Kidney glomerular epithelial cell (primary cell): ENCODE measurements around the gene EXD3.
"Not testable (repeated sequence)": the region's sequence is repeated elsewhere in the genome, so short reads cannot be mapped to it uniquely, and the experiment has no call there.

Experiments used
- DNase-seq: peaks from one replicate; lab custom pipeline; 2025; lab: John Stamatoyannopoulos, UW

Gene EXD3, protein sequence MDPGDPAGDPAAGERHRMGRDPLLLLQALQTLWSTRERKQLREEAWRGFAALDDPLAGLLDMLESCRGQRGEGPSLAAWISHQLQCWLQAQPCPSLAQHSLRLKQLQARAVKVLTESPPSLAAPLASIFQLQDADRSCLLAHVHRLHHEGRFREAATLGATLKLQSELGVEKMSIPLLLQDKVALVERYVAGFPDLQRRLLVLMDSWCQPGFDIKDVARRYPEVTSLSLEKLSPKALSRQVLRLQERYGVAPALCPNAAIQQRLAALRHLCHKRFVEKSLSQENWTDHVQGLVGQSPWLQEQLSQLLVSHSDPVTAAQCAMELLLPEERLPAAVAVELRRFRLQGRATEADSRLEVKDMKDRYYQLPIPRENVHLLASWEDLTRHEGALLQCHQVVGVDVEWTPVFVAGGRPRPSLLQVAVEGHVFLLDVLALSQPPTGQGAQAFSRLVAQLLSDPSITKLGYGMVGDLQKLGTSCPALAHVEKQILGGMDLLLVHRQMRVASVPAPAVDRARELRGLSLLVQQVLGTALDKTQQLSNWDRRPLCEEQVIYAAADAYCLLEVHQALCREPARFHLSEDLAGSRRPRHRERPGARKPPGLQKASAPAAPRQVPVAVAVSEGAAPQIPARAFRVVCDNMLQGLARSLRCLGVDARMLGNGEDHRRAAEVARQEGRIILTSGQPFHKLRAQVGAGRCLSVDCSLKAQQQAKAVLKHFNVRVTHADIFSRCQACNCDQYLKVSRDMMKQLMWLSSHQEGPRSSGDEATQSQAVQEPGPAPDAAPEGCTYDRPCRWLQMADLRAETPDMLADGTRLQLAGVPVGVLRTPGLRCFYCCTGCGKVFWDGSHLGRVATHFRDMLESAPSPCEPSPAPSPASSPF

GRCh38 chr9:137422604-137423513, at the start of gene EXD3, which contains the start of gene NOXA1:
TSS of gene EXD3 (minus strand) at chr9:137423162. CDS start at chr9:137395357, 27,805 bp downstream.
TSS of gene NOXA1 (plus strand) at chr9:137423393. CDS start at chr9:137423530, 137 bp downstream.
- peak; percentile 69 for DNase-seq

- DNase-seq, result no peak
Observed at GRCh38 chr9:137470785-137471184, 47.8 kb upstream of the EXD3 start.

- DNase-seq, result no peak
Observed at GRCh38 chr9:137467896-137468295, 44.9 kb upstream of the EXD3 start.

DNA sequence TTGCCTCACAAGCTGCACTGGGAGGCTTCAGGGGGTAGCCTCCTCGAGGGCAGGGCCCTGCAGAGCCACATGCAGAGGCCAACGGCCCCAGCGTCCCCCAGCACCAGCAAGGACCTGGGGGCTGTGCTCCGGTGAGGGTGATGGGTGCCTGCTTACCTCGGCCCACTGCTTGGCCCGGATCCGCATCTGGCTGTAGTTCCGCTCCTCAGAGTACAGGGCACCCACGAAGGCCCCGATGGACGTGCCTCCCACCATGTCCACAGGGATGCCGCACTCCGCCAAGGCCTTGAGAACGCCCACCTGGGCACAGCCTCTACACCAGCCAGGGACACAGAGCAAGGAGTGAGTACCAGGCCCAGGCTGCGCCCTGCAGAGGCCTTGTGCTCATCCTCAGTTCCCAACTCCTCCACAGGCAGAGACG, 44.2 kb upstream of the EXD3 start:
- no peak for DNase-seq

- DNase-seq, result not testable (repeated sequence)
Observed at GRCh38 chr9:137466389-137467085, 43.6 kb upstream of the EXD3 start.

DNA sequence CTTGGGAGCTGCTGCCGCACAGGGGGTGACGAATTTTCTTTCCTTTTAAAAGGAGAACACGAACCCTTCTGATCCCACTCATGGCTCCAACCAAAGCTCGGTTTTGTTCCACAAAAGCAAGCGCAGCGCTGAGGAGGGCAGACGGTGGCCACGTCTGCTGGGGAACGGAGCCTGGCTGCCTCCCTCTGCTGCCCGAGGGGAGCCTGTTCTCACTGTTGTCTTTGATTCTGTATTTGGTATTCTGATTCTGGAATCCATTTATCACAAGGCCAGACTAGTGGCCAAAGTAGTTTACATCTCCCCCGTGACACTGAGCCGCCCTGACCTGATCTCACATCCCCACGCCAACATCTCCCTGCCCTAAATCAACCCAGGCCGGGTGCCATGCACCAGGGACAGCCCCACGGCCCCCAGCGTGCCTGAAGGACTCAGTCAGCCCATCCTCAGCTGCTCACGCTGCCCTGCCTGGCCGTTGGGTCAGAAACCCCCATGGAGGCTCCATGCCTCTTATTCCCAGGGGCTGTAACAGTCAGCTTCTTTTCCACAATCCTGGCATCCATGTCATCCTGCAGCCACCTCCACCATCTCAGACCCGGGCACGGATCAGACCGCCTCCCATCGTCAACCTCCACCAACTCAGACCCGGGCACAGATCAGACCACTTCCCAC, 42.9 kb upstream of the EXD3 start:
- no peak for DNase-seq

GRCh38 chr9:137465000-137465719, 42.2 kb upstream of the EXD3 start:
- no peak for DNase-seq

DNA sequence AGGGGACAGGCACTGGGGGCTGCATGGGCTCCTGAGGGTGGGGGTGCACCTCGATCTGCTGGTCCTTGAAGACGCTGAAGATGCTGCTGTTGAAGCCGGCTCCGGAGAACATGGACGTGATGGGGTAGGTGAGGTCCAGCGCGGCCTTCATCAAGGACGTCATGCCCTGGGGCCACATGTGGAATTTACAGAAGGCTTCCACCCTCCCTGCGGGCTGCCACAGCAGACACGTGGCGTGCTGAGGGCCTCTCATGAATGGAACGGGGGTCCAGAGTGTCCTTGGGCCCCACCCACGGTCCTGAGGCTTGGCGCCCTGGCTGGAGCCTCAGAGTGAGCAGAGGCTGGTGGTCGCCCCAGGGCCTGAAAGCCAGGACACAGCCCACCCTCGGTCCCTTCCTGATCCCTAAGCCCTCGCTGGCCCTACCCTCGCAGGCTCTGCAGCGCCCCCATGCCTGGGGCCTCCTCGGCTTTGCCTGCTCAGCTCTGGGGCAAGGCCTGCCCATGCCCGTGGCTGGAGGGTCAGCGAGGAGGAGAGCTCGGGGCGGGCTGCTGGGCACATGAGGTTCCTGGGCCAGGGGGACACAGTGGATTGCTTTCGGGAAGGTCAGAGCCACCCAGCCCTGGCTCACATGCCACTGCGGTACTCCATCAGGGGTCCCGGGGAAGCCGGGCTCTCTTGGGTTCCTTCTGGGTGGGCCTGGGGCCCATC, 41.5 kb upstream of the EXD3 start:
- no peak for DNase-seq

DNA sequence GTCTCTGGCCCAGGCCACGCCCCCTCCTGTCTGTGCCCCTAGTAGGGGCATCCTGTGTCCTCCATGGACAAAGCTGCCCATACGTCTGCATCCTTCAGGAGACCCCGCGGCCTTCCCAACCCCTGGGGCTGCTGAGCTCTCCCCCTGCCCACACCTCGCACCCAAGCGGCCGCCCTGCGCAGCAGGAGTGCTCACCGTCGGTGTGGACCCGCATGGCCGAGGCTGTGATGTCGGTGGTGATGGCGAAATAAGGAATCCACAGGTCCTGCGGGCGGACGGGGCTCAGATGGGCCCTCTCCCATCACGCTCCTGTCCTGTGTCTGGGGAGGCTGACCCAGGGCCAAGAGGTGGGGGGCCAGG, 40.9 kb upstream of the EXD3 start:
- no peak for DNase-seq

- no peak for DNase-seq
Observed at GRCh38 chr9:137462986-137463930, 40.3 kb upstream of the EXD3 start.

DNA sequence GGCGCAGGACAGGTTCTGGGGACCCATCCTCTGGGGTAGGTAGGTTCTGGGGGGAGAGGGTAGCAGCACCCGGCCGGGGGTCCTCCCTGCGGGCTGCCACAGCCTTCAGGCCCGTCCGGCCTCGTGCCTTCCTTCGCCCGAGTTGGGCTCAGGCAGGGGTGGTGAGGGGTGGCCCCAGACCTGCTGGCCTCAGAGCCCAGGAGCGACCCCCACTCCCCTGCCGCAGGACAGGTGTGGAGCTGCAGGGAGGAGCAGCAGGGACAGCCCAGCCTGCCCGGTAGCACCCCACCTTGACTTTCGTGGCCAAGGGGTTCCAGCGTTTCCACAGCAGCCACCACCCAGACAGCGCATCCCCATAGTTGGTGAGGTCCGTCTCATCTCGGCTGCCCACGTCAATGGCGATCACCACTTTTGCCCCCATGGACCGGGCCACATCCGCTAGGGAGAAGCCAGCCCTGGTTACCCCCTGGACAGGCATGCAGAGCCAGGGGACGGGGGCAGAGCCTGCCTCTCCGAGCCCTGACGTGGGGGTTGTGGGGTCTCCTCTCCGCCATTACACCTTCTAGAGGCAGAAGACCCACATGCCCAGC, 39.5 kb upstream of the EXD3 start:
- no peak for DNase-seq

- no peak for DNase-seq
Observed at GRCh38 chr9:137461663-137462395, 38.9 kb upstream of the EXD3 start.

DNA sequence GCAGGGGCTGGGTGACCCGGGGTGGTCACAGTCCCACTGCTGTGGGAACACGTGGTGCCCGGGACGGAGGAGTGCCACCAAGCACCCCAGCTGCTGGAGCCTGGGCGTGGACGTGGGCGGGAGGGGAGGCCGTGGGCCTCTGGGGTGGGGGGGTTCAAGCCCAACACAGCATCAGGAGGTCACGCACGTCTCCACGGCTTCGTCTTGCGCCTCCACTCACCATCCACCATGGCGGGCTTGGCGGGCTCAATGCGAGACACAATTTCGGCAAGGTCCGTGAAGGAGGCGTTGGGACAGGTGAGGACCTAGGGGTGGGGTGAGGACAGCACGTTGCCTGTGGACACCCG, 38.3 kb upstream of the EXD3 start:
- DNase-seq, result no peak

DNA sequence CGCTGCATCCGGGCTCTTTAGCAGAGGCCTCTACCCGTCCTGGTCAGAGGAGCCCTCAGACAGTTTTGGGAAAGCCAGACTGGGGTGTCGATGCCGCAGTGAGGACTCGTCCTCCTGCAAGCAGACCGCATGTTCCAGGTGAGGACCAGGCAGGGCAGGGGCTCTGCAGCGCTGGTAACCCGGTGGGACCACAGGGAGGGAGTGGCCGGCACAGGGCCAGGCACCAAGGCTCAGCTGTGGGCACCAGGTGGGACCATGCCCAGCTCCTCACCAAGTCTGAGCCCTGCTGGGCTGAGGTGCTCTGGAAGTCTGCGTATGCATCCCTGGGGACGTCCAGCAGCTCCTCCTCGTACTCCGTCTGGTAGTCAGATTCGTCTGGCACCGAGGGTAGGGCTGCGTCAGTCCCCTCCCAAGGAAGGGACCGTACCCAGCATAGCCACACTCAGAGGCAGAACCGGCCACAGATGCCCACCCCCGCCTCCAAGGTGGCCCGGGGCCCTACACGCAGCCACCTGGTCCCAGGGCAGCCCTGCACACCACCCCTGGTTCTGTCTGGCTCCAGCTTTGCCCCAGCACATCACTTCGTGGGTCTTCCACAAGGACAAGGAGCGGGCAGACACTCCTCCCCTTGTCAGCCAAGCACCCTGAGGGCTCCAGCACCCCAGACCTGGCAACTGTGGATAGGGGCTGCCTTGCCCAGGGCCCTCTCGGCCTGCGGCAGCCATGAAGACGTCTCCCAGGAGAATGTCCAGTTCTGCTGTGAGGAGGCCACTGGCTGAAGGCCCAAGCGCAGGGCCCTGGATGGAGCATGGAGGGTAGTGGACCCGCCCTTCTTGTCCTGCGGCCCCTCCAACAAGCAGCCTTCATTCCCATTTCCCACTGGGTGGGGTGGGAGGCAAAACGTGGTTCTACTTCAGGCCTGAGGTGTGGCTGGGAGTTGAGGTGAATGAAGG, 37.7 kb upstream of the EXD3 start:
- DNase-seq, result no peak

DNA sequence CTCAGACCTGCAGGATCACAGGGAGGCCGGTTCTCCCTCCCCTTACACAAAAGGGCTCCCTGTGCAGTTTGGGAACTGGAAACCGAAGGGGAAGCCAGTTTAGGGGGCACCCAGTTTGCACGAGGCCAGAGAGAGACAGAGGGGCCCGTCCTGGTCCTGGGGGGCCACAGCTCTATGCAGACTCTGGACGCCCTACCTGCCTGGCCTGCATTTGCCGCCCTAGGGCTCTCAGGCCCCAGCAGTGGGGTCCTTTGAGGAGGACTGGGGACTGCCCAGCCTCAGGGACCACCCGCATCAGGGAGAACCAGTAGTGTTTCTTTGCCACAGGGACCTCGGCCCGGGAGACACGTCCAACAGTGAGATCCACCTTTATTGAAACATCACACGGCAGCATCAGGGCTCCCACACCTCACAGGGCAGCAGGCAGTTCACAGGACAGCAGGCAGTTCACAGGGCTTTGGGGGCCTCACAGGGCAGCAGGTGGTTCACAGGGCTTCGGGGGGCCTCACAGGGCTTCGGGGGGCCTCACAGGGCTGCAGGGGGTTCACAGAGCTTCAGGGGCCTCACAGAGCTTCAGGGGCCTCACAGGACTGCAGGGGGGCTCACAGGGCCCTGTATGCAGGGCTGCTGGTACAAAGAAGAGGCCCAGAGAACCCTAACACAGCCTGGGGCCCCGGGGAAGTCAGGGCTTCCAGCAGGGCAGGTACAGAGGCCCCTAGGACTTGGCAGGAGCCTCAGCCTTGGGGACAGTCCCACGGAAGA, 36.8 kb upstream of the EXD3 start:
- no peak for DNase-seq
